CD4-positive, alpha-beta T cell treated with Interleukin-4 for 4 hours (primary cell): Measurements from ENCODE around the gene STAM2.
"Not testable (repeated sequence)": the region's sequence is repeated elsewhere in the genome, so short reads cannot be mapped to it uniquely, and the experiment has no call there.

Experiments
- DNase-seq: peaks from one replicate; pipeline ENCODE4 v3.0.0-alpha.2; 2020

Gene STAM2

DNA sequence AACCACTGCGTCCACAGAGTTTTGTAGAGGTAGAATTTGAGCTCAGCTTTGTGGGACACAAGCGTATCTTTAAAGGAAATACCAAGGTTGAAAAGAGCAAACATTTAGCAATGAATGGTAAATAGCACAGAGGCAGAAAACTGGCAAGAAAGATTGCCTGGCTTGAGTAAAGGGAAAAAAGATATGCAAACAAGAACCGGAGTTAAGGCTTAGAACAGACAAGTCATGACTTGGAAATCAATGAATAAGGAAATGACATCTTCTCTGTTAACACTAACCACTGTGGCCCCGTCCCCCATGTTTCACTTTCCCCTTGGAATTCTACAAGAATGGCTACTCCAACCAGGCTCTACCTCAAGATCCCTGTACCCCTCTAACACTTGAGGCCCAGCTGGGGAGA is 3.8 kb downstream of the STAM2 start:
- no peak for DNase-seq

DNA sequence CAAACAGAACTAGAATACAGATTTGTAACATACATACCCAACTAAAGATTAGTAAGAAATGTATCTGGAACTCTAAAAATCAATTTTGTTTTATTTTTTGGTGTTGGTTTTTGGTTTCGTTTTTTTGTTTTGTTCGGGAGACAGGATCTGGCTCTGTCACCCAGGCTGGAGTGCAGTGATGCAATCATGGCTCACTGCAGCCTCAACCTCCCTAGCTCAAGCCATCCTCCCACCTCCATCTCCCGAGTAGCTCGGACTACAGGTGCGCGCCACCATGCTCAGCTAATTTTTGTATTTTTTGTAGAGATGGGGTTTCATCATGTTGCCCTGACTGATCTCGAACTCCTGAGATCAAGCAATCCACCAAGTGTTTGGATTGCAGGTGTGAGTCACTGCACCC is 6.4 kb downstream of the STAM2 start:
- not testable (repeated sequence) for DNase-seq

DNA sequence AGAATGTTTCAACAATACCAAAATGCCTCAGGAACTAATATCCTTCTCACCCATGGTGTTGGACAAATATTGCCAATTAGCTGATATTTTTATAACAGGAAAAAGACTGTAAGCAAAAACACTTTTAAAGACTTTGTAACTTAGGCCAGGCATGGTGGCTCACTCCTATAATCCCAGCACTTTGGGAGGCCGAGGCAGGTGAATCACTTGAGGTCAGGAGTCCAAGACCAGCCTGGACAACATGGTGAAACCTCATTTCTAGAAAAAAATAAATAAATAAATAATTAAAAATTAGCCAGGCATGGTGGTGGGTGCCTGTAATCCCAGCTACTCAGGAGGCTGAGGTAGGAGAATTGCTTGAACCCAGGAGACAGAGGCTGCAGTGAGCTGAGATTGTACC is 8.1 kb downstream of the STAM2 start:
- DNase-seq, result not testable (repeated sequence)

- no peak for DNase-seq
Measured at GRCh38 chr2:152167065-152167464, 8.5 kb downstream of the STAM2 start.

GRCh38 chr2:152166633-152167032 is 8.9 kb downstream of the STAM2 start:
- DNase-seq, result no peak

- DNase-seq, result no peak
Measured at GRCh38 chr2:152165780-152166179, 9.8 kb downstream of the STAM2 start.

GRCh38 chr2:152165306-152165705 is 10.3 kb downstream of the STAM2 start:
- no peak for DNase-seq

- not testable (repeated sequence) for DNase-seq
Measured at GRCh38 chr2:152163669-152164068, 11.9 kb downstream of the STAM2 start.

GRCh38 chr2:152162141-152162540 is 13.4 kb downstream of the STAM2 start:
- no peak for DNase-seq

DNA sequence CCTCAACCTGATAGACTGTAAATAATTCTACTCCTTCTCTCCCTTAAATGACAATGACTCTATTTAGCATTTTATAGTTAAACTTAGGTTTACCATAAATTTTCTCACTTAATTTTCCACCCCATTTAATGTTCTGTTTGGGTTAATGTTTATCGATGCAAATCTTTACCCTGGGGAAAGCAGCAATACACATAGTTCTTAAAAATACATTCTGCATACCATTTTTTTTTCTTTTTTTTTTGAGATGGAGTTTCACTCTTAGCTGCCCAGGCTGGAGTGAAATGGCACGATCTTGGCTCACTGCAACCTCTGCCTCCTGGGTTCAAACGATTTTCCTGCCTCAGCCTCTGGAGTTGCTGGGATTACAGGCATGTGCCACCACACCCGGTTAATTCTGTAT is 14.0 kb downstream of the STAM2 start:
- no peak for DNase-seq

GRCh38 chr2:152160378-152160777 is 15.2 kb downstream of the STAM2 start:
- not testable (repeated sequence) for DNase-seq

DNA sequence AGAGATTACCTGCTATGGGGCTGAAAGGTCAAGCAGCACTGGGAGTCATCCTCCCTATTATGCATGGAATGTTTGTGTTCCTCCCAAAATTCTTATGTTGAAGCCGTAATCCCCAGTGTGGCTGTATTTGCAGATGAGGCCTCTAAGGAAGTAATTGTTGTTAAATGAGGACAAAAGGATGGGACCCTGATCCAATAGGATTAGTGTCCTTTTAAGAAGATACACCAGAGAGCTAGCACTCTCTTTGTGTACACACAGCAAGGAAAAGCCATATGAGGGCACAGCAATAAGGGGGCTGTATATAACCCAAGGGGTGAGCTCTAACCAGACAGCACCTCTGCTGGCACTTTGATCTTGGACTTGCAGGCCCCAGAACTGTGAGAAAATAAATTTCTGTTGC is 18.3 kb downstream of the STAM2 start:
- no peak for DNase-seq

- no peak for DNase-seq
Measured at GRCh38 chr2:152155209-152155608, 20.4 kb downstream of the STAM2 start.

DNA sequence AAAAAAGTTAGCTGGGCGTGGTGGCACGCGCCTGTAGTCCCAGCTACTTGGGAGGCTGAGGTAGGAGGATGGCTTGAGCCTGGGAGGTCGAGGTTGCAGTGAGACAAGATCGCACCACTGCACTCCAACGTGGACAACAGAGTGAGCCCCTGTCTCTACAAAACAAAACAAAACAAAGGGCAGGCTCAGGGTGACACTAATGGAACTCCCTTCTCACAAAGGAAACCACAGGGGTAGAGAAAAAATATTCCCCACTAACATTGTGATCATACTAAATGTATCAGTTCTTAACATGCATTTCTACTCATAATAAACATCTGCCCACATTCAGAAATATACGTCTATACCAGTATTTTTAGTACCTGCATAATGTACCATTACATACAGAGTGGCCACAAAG is 21.1 kb downstream of the STAM2 start:
- no peak for DNase-seq

DNA sequence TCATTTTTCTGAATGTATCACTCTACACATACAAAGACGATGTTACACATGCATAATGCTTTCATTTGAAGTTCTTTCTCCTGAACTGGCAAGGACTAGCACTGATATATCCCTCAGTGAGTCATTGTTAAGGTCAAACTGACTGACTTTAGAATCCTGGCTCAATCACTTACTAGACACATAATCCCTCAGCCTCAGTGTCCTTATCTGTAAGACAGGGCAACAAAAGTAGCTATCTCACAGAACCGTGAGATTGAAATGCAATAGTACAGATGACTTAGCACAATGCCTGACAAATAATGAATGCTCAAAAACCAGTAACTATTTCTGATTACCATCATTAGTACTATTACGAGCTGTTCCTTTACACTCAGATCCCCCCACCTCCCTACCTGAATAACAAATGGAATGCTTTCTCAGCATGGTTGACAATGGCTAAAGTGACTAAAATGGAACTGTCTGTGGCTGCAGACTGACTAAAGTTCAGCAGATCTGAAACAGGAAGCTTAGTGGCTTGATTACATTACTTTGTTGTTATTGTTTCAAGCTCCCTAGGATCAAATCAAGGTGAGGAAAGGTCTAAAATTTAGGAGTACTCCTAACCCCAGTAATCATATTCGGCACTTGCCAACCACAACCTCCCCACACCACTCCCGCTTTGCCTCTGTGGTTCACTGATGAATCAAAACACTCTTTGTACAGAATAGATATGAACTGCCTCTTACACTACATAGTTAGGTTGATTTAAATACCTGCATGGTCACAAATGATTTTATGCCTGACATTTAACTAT is 40.9 kb downstream of the STAM2 start:
- no peak for DNase-seq

GRCh38 chr2:152132306-152132705 is 43.3 kb downstream of the STAM2 start:
- DNase-seq, result no peak

GRCh38 chr2:152127628-152128027 is 47.9 kb downstream of the STAM2 start:
- DNase-seq, result no peak

DNA sequence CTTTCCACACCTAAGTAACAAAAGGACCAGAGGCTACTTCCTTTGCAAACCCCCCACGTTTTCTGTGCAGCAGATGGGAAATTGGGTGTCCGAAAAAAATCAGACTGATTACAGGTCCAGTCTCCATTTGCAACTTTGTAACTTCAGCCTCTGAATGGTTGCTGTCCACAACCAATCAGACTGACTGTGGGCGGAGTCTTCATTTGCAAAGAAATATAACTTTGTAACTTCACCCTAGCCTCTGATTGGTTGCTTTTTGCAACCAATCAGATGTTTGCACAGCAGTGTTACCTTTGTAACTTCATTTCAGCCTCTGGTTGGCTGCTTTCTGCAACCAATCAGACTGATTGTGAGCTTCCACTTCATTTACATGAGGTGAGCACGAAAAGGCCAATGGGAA is 48.9 kb downstream of the STAM2 start:
- no peak for DNase-seq

GRCh38 chr2:152122161-152122560 is 53.4 kb downstream of the STAM2 start:
- DNase-seq, result no peak

GRCh38 chr2:152120430-152120829 is 55.1 kb downstream of the STAM2 start:
- DNase-seq, result no peak

GRCh38 chr2:152115952-152116351 is 59.6 kb downstream of the STAM2 start:
- DNase-seq, result no peak

DNA sequence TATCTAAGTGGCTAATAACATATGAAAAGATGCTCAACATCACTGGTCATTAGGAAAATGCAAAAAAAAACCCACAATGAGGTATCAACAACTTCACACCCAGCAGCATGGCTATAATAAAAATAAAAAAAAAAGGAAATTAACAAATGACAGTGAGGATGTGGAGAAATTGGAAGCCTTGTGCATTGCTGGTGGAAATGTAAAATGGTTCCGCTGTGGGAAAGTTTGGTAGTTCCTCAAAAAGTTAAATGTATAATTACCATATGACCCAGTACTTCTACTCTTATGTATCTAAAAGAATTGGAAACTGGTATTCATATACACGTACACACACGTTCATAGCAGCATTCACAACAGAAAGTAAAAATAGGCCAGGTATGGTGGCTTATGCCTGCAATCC is 61.2 kb downstream of the STAM2 start:
- DNase-seq, result no peak

GRCh38 chr2:152107140-152107539 is 68.4 kb downstream of the STAM2 start:
- DNase-seq, result not testable (repeated sequence)

GRCh38 chr2:152106464-152106863 is 69.1 kb downstream of the STAM2 start:
- DNase-seq, result no peak

- no peak for DNase-seq
Measured at GRCh38 chr2:152103271-152103670, 72.3 kb downstream of the STAM2 start.
